B cell (primary cell): ENCODE data around the gene VSTM1. TPM values are rescaled to one million over a fixed set of nuclear protein-coding genes. Genes with fewer than 3 reads are reported as not detected.
A peak's percentile ranks its signal among the peaks of the same experiment; 100 is the strongest.

Experiments
- ATAC-seq: fragments of 200-7000 bp; cut with Tn5 transposase; one replicate; pipeline ENCODE4 v1.10.0; 2021; ENCODE audit warnings: low read depth, mild to moderate bottlenecking, moderate number of reproducible peaks, moderate library complexity
- CTCF ChIA-PET: fragments of 350-600 bp; sonication (Branson Sonifier 250); formaldehyde crosslinking; loops from one replicate; lab custom pipeline; 2021; ENCODE audit warnings: antibody characterized with exemption, inconsistent platforms; lab: Charles Lee
- POLR2A ChIA-PET: fragments of 350-600 bp; sonication (Branson Sonifier 250); formaldehyde crosslinking; loops from one replicate; lab custom pipeline; 2021; ENCODE audit warnings: antibody characterized with exemption; lab: Charles Lee
- DNase-seq: peaks from one replicate; pipeline ENCODE4 v3.0.0; 2013
- H2AFZ ChIP-seq: 2 replicates; pipeline ENCODE4 v1.6.1; 2012; ENCODE audit warnings: mild to moderate bottlenecking, low read depth, low read length; ENCODE audit not compliant: insufficient read depth, poor library complexity, severe bottlenecking
- H3K27ac ChIP-seq, 2 donors: 1 replicate in 1 of 2; 2 replicates in 1 of 2; pipeline ENCODE4 v1.5.1; 2012 to 2013; ENCODE audit warnings: low read length in 2 of 2, mild to moderate bottlenecking in 2 of 2, moderate library complexity in 1 of 2
- H3K27me3 ChIP-seq, 4 experiments: fragments of 200-600 bp in 1 of 4; sonication (generic) in 1 of 4; replicated peaks in 1 of 4; 1 replicate in 2 of 4; 2 replicates in 2 of 4; pipeline versions ENCODE4 v1.6.1 to v1.7.0; 2013 to 2016; ENCODE audit warnings: low read length in 3 of 4, mild to moderate bottlenecking in 2 of 4, mixed read lengths in 1 of 4, moderate library complexity in 1 of 4; ENCODE audit not compliant: insufficient read depth in 4 of 4, control insufficient read depth in 3 of 4; ENCODE audit errors: control extremely low read depth in 1 of 4
- H3K36me3 ChIP-seq, 2 experiments: replicated peaks in 1 of 2; 1 replicate in 1 of 2; 2 replicates in 1 of 2; pipeline versions ENCODE4 v1.6.1 to v1.7.1; 2013; ENCODE audit warnings: low read length in 1 of 2; ENCODE audit not compliant: insufficient read depth in 2 of 2, control insufficient read depth in 1 of 2; ENCODE audit errors: control extremely low read depth in 1 of 2, extremely low read depth in 1 of 2
- H3K4me1 ChIP-seq, 2 donors: fragments of 200-600 bp in 1 of 2; sonication (generic) in 1 of 2; 1 replicate in 1 of 2; 2 replicates in 1 of 2; pipeline versions ENCODE4 v1.5.1 to v1.6.1; 2013 to 2017; ENCODE audit warnings: low read length in 2 of 2; ENCODE audit not compliant: control insufficient read depth in 2 of 2, insufficient read depth in 2 of 2
- H3K4me2 ChIP-seq: replicated peaks from 2 replicates; pipeline ENCODE3; 2012; ENCODE audit warnings: mild to moderate bottlenecking, low read depth, low read length; ENCODE audit not compliant: poor library complexity, severe bottlenecking
- H3K4me3 ChIP-seq, 5 experiments: fragments of 200-600 bp in 1 of 5; sonication (generic) in 1 of 5; 1 replicate in 3 of 5; 2 replicates in 2 of 5; pipeline versions ENCODE4 v1.5.1 to v1.7.0; 2011 to 2016; ENCODE audit warnings: low read length in 4 of 5, mild to moderate bottlenecking in 4 of 5, low read depth in 2 of 5, control low read depth in 1 of 5, moderate library complexity in 1 of 5; ENCODE audit not compliant: insufficient read depth in 1 of 5; ENCODE audit errors: control extremely low read depth in 1 of 5, extremely low read depth in 1 of 5
- H3K79me2 ChIP-seq: fragments of 200-600 bp; sonication (generic); one replicate; pipeline ENCODE4 v1.6.0; 2016; ENCODE audit warnings: low read length; ENCODE audit not compliant: control insufficient read depth, insufficient read depth
- H3K9ac ChIP-seq: fragments of 200-600 bp; sonication (generic); 2 replicates; pipeline ENCODE4 v1.6.1; 2017; ENCODE audit warnings: mild to moderate bottlenecking, low read length, moderate library complexity
- H3K9me3 ChIP-seq, 3 donors: one replicate each; pipeline versions ENCODE4 v1.6.1 to v1.7.1; 2013; ENCODE audit warnings: low read length in 2 of 3; ENCODE audit not compliant: control insufficient read depth in 2 of 3, insufficient read depth in 1 of 3; ENCODE audit errors: control extremely low read depth in 1 of 3
- H4K20me1 ChIP-seq: 2 replicates; pipeline ENCODE4 v1.6.0; 2012; ENCODE audit warnings: mild to moderate bottlenecking, low read length; ENCODE audit not compliant: insufficient read depth, control insufficient read depth, poor library complexity, severe bottlenecking
- H3K27ac Mint-ChIP-seq: one replicate; pipeline ENCODE4 v1.8.0; 2021; ENCODE audit warnings: mixed read lengths
- H3K27me3 Mint-ChIP-seq: one replicate; pipeline ENCODE4 v1.8.0; 2021; ENCODE audit warnings: mixed read lengths
- H3K4me1 Mint-ChIP-seq: one replicate; pipeline ENCODE4 v1.8.0; 2021; ENCODE audit warnings: mixed read lengths
- H3K4me3 Mint-ChIP-seq: one replicate; pipeline ENCODE4 v1.8.0; 2021; ENCODE audit warnings: mixed read lengths
- H3K9me3 Mint-ChIP-seq: one replicate; pipeline ENCODE4 v1.8.0; 2022; ENCODE audit warnings: mixed read lengths; ENCODE audit not compliant: insufficient read depth
- CTCF ChIP-seq: fragments of 200-600 bp; IDR thresholded peaks from one replicate; pipeline ENCODE4 v1.8.0; 2022; ENCODE audit warnings: antibody characterized with exemption, mild to moderate bottlenecking
- EZH2 ChIP-seq: IDR thresholded peaks from 2 replicates; pipeline ENCODE4 v1.6.1; 2012; ENCODE audit warnings: borderline replicate concordance, low read depth, mild to moderate bottlenecking, moderate library complexity, low read length; ENCODE audit not compliant: insufficient read depth, poor library complexity, severe bottlenecking
- WGBS: methylation state at CpG from one replicate; pipeline ENCODE4 v1.1.5; 2013; ENCODE audit warnings: missing lambda C conversion rate; ENCODE audit not compliant: insufficient coverage; 5-methylcytosine and 5-hydroxymethylcytosine counted together
- intact Hi-C: fragments of 100-400 bp; cut with micrococcal nuclease; formaldehyde crosslinking; loops from one replicate; pipeline ENCODE4 v1.10.0; 2022
- polyA plus RNA-seq: library from polyadenylated mRNA; depleted of rRNA; stranded (reverse); fragments of >200 nt; gene quantifications from 2 replicates; pipeline ENCODE4 v1.2.3, GENCODE V29; 2012
- total RNA-seq, 2 donors: library from RNA; stranded (reverse); fragments of 120-200 nt in 1 of 2; gene quantifications; 1 replicate in 1 of 2; 2 replicates in 1 of 2; pipeline versions ENCODE4 v1.2.3 to v1.2.4, GENCODE V29; 2013 to 2022

The VSTM1 gene
- total and polyA plus RNA-seq, 2 donors (not counting 1 experiment from before 2014, with no cell fraction given), result 0.82 TPM; not detected in 1

DNA sequence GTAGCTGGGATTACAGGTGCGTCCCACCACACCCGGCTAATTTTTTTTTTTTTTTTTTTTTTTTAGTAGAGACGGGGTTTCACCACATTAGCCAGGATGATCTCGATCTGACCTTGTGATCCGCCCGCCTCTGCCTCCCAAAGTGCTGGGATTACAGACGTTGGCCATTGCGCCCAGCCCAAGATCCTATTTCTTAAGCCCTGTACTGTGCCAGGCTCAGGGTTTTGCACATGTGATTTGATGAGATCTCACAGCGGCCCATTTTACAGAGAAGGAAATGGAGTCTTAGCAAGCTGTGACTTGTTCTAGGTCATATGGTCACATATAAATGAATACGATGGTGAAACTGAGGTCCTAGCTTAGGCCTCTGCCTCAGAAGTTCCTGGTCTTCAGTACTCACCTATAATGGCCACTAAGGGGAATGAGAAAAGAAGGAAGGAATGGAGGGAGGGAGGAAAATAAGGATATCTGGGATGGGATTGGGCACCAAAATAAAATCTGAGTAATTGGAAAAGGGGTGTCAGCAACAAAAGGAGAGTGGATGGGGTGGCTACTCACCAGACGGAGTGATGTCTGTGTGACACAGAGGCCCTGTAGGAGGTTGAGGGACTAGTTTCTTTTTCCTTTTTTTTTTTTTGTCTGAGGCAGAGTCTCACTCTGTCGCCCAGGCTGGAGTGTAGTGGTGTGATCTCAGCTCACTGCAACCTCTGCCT, 35.6 kb upstream of the VSTM1 start:
- ChIA-PET POLR2A (no interaction called here), CTCF (no interaction called here)
- Mint-ChIP-seq H3K4me1 (peaks cover 20% of the 10 kb centered on the region), H3K27ac (no peak overlapping the region), H3K27me3 (peaks cover 8% of the 10 kb centered on the region), H3K4me3 (no peak overlapping the region), H3K9me3 (no peaks in the 10 kb centered on the region)
- DNase-seq, result no peak
- H2AFZ ChIP-seq, result no peak overlapping the region
- 97% methylated on average over 6 of the region's 12 CpGs for WGBS
- peaks cover 20 to 28% of the 10 kb centered on the region in 2 donors for H3K4me1 ChIP-seq
- H3K9ac ChIP-seq, result no peak overlapping the region
- no peak overlapping the region for H3K4me3 ChIP-seq
- no peak overlapping the region for H3K4me2 ChIP-seq
- no peak for ATAC-seq
- TF ChIP-seq EZH2 (no peak), CTCF (no peak)
- no peaks in the 10 kb centered on the region for H3K36me3 ChIP-seq
- H3K9me3 ChIP-seq, result peaks cover 0 to 19% (median 0%) of the 10 kb centered on the region in 3 donors
- H3K79me2 ChIP-seq, result peaks cover 16% of the 10 kb centered on the region
- no peak overlapping the region for H3K27ac ChIP-seq
- intact Hi-C loops, result no loop called here
- peaks cover 0 to 21% (median 12%) of the 10 kb centered on the region in 4 experiments for H3K27me3 ChIP-seq
- H4K20me1 ChIP-seq, result no peaks in the 10 kb centered on the region

DNA sequence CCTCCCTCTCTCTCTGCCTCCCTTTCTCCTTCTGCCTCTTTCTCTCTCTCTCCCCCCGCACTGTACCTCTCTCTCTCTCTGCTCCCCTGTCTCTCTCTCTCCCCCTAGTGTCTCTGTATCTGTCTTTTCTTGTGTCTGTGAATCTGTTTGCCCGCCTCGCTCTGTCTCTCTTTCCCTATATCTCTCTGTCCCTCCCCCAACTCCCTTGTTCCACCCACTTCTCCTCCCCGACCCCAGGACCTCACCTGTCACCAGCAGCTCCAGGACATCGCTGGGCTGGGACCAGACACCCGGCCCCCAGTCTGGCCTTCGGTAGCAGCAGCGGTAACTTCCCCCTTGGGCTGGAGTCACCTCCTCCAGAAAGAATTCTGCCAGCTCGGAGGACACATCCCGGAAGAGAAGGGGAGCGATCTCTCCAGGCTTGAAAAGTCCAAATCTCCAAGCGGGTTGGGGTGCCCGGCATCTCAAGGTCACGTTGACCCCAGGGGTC, 33.0 kb upstream of the VSTM1 start:
- 3% methylated on average over 12 of the region's 14 CpGs for WGBS
- H3K36me3 ChIP-seq, result no peaks in the 10 kb centered on the region
- Mint-ChIP-seq H3K4me3 (peak overlapping the region; percentile 69), H3K4me1 (peaks cover 7% of the 10 kb centered on the region), H3K27me3 (peaks cover 18% of the 10 kb centered on the region), H3K9me3 (no peaks in the 10 kb centered on the region), H3K27ac (peak overlapping the region; percentile 7)
- TF ChIP-seq EZH2 (no peak), CTCF (no peak)
- no peaks in the 10 kb centered on the region for H4K20me1 ChIP-seq
- peak overlapping the region; percentile 77 for H3K4me2 ChIP-seq
- intact Hi-C loops, result no loop called here
- ChIA-PET CTCF (no interaction called here), POLR2A (no interaction called here)
- H3K4me1 ChIP-seq, result peaks cover 15 to 16% of the 10 kb centered on the region in 2 donors
- H3K9me3 ChIP-seq, result peaks cover 0 to 23% (median 0%) of the 10 kb centered on the region in 3 donors
- no peaks in the 10 kb centered on the region for H3K79me2 ChIP-seq
- H3K4me3 ChIP-seq, result peak overlapping the region in 2 of 5 experiments; percentile 37 to 50
- DNase-seq (peak; percentile 56), ATAC-seq (peak; percentile 35)
- peak overlapping the region; percentile 87 for H2AFZ ChIP-seq
- peaks cover 0 to 34% (median 15%) of the 10 kb centered on the region in 4 experiments for H3K27me3 ChIP-seq
- H3K27ac ChIP-seq, result no peak overlapping the region
- H3K9ac ChIP-seq, result peak overlapping the region; percentile 8
